GM19099 (cell line): ENCODE results near the gene WDR31.

Source experiments
- POLR2A ChIP-seq: IDR thresholded peaks from 3 replicates; pipeline ENCODE4 v1.6.1; 2011; ENCODE audit warnings: low read depth; ENCODE audit not compliant: insufficient read length; ENCODE audit errors: extremely low read depth

The WDR31 gene

DNA sequence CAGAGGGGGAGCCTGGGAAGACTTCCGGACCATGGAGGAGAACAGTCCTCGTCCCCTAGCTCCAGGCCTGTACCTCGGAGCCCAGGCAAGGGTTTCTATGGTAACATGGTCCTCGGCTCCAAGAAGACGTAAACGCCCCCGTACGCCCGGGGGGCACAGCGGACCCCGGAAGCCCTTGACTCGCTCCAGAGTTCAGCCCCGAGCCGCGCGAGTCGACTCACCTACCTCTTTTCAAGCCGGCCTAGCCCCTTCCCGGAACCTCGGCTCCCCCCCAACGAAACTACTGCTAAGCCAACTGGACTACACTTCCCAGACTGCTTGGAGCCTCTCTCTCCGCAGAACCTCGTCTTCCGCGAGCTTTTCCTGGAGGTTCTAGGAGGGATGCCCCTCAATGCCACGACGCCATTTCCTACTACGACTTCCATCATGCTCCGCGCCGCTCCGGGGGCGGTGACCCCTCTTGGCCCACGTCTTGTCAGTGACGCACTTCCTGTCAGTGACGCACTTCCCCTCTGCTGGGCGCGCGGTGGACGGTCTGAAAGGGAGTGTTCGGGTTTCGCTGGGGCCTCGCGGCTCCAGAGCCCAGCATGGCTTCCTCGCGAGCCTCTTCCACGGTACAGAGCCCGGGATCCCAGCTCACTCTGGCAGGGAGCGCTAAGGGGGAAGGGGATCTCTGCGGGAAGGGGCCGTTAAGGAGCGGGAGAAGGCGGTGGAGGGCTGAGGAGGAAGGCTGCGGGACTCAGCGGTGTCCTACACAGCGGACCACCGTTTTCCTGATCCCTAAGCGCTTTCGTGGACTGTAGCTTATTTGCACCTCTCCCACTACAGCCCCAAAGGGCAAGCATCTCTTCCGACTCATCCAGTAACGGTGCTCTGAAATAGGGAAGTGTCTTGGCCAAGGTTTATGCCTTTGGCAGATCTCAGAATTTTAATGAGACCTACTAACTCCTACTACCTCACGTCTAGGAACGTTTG is 64.6 kb downstream of the WDR31 start, which contains the start of the genes CDC26 and PRPF4:
Gene CDC26, minus strand, starts transcription at position 416 of the 975 bp plus-strand sequence. CDS start 3,065 bp downstream, outside the sequence.
Gene PRPF4, plus strand, starts transcription at position 502 of the 975 bp plus-strand sequence. Its CDS starts 86 bp downstream, at position 588.
- TF ChIP-seq POLR2A = peak; percentile 94

DNA sequence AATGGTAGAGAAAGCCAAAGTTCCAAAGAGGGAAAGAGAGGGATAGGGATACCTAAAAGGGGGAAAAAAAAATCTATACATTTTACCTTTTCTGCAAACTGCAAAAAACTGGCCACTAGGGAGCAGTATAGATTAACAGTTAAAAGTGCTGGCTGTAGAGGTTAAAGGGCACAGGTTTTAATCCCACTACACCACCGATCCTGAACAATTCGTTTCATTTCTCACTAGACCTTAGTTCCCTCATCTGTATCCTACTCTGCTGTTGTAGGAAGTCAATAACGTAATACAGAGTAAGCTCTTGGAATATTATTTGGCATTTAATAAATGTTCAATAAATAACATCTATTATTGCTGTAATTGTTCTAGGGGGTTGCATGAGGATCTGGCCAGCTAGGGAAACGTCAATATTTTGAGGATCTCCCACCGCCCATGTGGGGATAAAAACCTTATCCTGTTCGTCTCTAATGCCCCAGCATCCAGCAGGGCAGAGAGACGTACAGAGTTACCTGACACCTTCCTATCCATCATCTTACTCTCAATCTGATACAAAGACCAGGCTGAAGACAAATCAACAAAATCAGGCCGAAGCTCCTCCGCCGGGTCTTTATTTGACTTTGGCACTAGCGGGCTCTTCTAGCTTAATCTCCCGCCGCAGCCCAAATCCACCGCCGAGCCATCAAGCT is 65.5 kb downstream of the WDR31 start:
- no peak for TF ChIP-seq POLR2A

DNA sequence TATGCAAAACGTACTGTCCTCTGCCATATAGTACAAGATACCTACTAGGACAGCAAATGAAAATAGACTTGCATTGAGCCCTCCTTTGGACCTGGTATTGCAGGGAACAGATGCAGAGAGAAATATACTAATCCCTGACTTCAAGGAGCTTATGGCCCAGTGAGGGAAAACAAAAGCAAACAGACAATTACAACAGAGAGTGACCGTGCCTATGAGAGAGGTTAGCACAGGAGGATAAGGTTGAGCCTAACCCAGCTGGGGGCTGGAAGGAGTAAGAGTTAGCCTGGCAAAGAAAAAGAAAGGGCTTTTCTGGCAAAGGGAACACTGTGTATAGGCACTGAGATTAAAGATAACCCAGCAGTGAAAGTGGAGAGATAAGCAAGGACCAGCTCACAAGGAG is 70.2 kb downstream of the WDR31 start:
- TF ChIP-seq POLR2A = no peak

DNA sequence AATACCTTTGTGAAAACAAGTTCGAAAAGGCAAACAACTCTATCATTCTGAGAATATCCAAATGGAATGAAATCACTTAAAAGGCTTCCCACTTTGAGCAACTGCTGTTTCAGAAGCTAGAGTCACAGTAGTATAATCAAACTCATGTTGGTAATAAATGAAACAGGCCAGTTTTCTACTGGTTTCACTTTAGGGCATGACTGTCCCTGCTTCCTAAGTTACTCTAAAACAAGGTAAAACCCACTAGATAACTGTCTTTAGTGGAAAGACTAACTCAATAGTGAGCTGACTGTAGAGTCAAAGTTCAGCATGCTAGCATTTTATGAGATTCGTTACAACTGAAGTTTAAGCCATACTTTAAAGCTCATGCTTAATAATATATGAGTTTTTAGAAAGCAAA is 70.7 kb downstream of the WDR31 start:
- no peak for TF ChIP-seq POLR2A

DNA sequence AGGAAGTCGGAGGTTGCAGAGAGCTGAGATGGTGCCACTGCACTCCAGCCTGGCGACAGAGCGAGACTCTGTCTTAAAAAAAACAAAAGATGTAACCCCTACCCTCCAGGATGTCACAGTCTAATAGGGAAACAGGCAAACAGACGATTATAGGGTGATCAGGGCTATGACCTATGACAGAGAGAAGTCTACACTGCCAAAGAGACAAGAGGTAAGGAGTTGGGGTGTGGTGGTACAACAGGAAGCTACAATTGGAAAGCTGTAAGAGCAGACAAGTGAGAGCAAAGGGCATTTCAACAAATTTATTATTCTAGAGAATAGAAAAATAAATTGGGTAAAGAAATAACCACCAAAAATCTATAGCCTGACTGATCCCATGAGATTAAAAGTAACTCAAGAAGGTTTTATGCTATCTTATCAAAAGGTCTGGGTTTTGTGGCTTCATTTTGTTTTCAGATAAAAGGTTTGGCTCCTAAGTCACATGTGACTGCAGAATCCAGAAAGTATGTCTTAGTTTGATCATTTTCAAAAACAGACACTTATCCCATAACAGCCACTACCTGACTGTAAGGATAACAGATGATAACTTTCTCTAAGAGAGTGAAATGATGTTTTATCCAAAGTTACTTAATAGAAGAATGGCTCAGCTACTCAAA is 72.0 kb downstream of the WDR31 start:
- TF ChIP-seq POLR2A = no peak

DNA sequence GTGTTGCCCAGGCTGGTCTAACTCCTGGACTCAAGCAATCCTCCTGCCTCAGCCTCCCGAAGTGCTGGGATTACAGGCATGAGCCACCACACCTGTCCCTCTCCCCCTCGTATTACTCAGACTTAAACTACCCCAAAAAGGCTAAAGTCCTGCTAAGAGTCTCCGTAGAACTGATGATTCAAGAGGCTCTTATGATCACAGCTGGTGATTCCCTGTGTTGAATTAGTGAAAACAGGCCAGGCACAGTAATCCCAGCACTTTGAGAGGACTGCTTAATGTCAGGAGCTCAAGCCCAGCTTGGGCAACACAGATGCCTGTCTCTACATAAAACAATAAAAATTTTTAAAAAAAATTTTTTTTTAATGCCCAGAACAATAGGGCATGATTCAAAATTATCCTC is 73.9 kb downstream of the WDR31 start:
- no peak for TF ChIP-seq POLR2A
